Osteoblast (primary cell): ENCODE measurements around the gene C3orf70. TPM values are rescaled to one million over a fixed set of nuclear protein-coding genes. Genes with fewer than 3 reads are reported as not detected.
A peak's percentile ranks its signal among the peaks of the same experiment; 100 is the strongest.

Experiments
- DNase-seq: peaks from one replicate; pipeline ENCODE4 v3.0.0; 2011; ENCODE audit warnings: low spot score, mixed read lengths; ENCODE audit not compliant: insufficient read length; ENCODE audit errors: missing footprints
- H2AFZ ChIP-seq: 2 replicates; pipeline ENCODE4 v1.6.0; 2011; ENCODE audit warnings: mild to moderate bottlenecking, low read length
- H3K27ac ChIP-seq: 2 replicates; pipeline ENCODE4 v1.5.1; 2011; ENCODE audit warnings: mild to moderate bottlenecking, low read depth, low read length, moderate library complexity
- H3K27me3 ChIP-seq: 2 replicates; pipeline ENCODE4 v1.6.0; 2012; ENCODE audit warnings: mild to moderate bottlenecking, control low read depth, inconsistent platforms, low read length, moderate library complexity; ENCODE audit not compliant: insufficient read depth
- H3K36me3 ChIP-seq: 2 replicates; pipeline ENCODE4 v1.5.1; 2011; ENCODE audit warnings: mild to moderate bottlenecking, low read length, control low read depth, moderate library complexity; ENCODE audit not compliant: insufficient read depth
- H3K4me1 ChIP-seq: 2 replicates; pipeline ENCODE4 v1.5.1; 2011; ENCODE audit warnings: mild to moderate bottlenecking, low read length, control low read depth, moderate library complexity; ENCODE audit not compliant: insufficient read depth
- H3K4me2 ChIP-seq: 2 replicates; pipeline ENCODE4 v1.6.0; 2011; ENCODE audit warnings: mild to moderate bottlenecking, low read length; ENCODE audit not compliant: insufficient read depth
- H3K4me3 ChIP-seq: fragments of 200-600 bp; sonication (generic); 3 replicates; pipeline ENCODE4 v1.5.1; 2012; ENCODE audit warnings: mild to moderate bottlenecking, low read length, inconsistent platforms; ENCODE audit not compliant: insufficient read depth
- H3K79me2 ChIP-seq: 2 replicates; pipeline ENCODE4 v1.6.0; 2012; ENCODE audit warnings: mild to moderate bottlenecking, low read length, control low read depth, inconsistent platforms; ENCODE audit not compliant: insufficient read depth
- H3K9me3 ChIP-seq: 2 replicates; pipeline ENCODE4 v1.5.1; 2011; ENCODE audit warnings: low read depth, low read length, control low read depth
- H4K20me1 ChIP-seq: 2 replicates; pipeline ENCODE4 v1.6.0; 2012; ENCODE audit warnings: mild to moderate bottlenecking, low read length, control low read depth; ENCODE audit not compliant: insufficient read depth
- total RNA-seq: library from RNA; depleted of rRNA; stranded (reverse); fragments of >200 nt; gene quantifications from 2 replicates; pipeline ENCODE4 v1.2.3, GENCODE V29; 2012
- TF ChIP-seq, protein P1 (sequence below): IDR thresholded peaks from 2 replicates; pipeline ENCODE4 v1.5.1; 2011; ENCODE audit warnings: mild to moderate bottlenecking, low read depth, low read length, moderate library complexity; ENCODE audit errors: extremely low read depth

C3orf70 gene
- total RNA-seq, 1 donor: 1.4 TPM

DNA sequence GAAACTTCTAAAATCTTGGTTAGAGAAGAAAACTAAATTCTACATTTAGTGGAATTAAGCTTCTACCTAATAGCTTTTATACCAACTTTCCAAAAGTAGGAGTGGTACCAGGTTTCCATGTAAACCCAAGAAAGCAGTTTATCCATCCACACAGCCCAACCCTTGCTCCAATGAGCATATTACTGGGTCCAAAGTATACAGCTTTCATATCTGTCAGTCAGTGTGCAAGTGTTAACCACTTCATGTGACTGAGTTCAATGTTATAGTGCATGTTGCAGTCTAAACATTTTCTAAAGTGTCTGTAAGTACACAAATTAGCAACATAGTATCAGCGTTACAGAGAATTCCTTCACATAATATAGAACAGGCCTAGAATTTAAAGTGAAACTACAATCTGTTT, 73.2 kb downstream of the C3orf70 start:
- Histone ChIP-seq H3K4me3 (no peak overlapping the region), H3K4me2 (no peak overlapping the region), H2AFZ (peak overlapping the region; percentile 26), H3K4me1 (no peaks in the 10 kb centered on the region), H3K9me3 (no peaks in the 10 kb centered on the region), H4K20me1 (no peaks in the 10 kb centered on the region), H3K27me3 (no peaks in the 10 kb centered on the region), H3K27ac (no peak overlapping the region), H3K36me3 (no peaks in the 10 kb centered on the region), H3K79me2 (no peaks in the 10 kb centered on the region)
- no peak for DNase-seq
- TF ChIP-seq, protein P1, sequence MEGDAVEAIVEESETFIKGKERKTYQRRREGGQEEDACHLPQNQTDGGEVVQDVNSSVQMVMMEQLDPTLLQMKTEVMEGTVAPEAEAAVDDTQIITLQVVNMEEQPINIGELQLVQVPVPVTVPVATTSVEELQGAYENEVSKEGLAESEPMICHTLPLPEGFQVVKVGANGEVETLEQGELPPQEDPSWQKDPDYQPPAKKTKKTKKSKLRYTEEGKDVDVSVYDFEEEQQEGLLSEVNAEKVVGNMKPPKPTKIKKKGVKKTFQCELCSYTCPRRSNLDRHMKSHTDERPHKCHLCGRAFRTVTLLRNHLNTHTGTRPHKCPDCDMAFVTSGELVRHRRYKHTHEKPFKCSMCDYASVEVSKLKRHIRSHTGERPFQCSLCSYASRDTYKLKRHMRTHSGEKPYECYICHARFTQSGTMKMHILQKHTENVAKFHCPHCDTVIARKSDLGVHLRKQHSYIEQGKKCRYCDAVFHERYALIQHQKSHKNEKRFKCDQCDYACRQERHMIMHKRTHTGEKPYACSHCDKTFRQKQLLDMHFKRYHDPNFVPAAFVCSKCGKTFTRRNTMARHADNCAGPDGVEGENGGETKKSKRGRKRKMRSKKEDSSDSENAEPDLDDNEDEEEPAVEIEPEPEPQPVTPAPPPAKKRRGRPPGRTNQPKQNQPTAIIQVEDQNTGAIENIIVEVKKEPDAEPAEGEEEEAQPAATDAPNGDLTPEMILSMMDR: no peak

DNA sequence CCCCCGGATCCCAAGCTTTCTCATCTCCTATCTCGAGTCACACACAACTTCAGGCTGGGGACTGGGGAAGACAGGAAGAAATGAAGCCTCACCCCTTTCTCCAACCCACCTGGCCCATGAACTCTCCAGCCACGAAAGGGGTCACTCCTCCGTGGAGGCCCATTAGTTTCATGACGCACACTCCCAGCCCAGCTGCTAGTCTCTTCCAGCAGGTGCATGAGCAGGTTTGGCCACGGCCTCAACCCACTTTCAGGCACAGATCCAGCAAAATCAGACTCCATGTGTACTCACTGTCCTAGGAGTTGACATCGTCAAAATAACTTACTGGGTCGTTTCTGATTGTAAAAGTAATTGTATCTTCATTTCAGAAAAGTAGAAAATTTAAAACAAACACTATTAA, 76.6 kb downstream of the C3orf70 start:
- Histone ChIP-seq H3K27me3 (no peaks in the 10 kb centered on the region), H3K4me1 (no peaks in the 10 kb centered on the region), H3K79me2 (no peaks in the 10 kb centered on the region), H3K27ac (no peak overlapping the region), H4K20me1 (no peaks in the 10 kb centered on the region), H2AFZ (no peak overlapping the region), H3K36me3 (no peaks in the 10 kb centered on the region), H3K4me2 (no peak overlapping the region), H3K4me3 (no peak overlapping the region), H3K9me3 (no peaks in the 10 kb centered on the region)
- DNase-seq: no peak
- TF ChIP-seq, protein P1: no peak

DNA sequence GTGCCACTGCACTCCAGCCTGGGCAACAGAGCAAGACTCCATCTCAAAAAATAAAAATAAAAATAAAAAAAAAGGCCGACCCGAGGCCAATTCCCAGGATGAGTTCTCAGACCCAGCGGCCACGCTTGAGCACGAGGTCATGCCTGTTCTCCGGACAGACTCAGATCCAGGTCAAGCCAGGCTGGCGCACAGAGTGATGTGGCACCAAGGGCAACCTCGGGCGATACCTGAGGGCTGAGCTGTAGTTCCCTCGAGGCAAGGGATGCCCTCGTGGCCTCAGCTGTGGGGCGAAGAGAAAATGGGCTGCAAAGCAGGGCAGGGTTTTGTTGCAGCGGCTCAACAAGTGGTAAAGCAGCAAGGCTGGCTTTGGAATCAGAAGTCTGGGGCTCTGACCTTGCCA, 77.3 kb downstream of the C3orf70 start:
- no peaks in the 10 kb centered on the region for H3K79me2 ChIP-seq
- no peak for DNase-seq
- H3K4me3 ChIP-seq: no peak overlapping the region
- no peaks in the 10 kb centered on the region for H4K20me1 ChIP-seq
- no peak overlapping the region for H2AFZ ChIP-seq
- no peaks in the 10 kb centered on the region for H3K36me3 ChIP-seq
- no peak overlapping the region for H3K27ac ChIP-seq
- no peaks in the 10 kb centered on the region for H3K4me1 ChIP-seq
- no peaks in the 10 kb centered on the region for H3K9me3 ChIP-seq
- H3K27me3 ChIP-seq: no peaks in the 10 kb centered on the region
- H3K4me2 ChIP-seq: no peak overlapping the region
- TF ChIP-seq, protein P1: no peak

DNA sequence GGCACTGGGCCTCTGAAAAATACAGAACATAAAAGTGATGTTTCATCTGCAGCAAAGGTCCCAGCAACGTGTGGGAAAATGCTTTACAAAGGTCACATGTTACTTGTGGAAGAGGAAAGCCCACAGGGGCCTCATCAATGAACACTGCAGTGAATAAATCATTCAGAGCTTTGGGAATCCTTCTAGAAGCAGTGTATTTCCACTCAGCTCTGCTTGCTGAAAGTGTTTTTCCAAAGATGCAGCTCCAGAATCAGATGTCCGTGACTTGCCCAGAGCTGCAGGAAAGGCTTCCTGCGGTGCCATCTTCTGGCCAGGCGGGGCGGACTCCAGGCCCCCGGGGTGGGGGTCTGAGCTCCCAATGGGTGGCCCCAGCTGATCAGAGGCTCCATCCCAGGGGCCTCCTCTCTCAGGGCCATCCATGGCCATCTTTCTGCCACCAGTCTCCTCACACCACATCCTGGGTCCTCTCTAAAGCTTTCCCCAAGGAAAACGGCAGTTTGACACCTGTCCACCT, 81.5 kb downstream of the C3orf70 start:
- no peak overlapping the region for H3K27ac ChIP-seq
- TF ChIP-seq, protein P1: no peak
- H3K4me3 ChIP-seq: no peak overlapping the region

More for the DNA sequence above, 81.5 kb downstream of the C3orf70 start:
- H2AFZ ChIP-seq: no peak overlapping the region
- peaks cover 3% of the 10 kb centered on the region for H3K27me3 ChIP-seq
- H4K20me1 ChIP-seq: no peaks in the 10 kb centered on the region
- DNase-seq: no peak
- H3K79me2 ChIP-seq: no peaks in the 10 kb centered on the region
- H3K4me2 ChIP-seq: no peak overlapping the region
- H3K36me3 ChIP-seq: no peaks in the 10 kb centered on the region
- H3K4me1 ChIP-seq: no peaks in the 10 kb centered on the region
- H3K9me3 ChIP-seq: no peaks in the 10 kb centered on the region
